ENCODE results near the gene SLC38A5.
"Not testable (repeated sequence)": the region's sequence is repeated elsewhere in the genome, so short reads cannot be mapped to it uniquely, and the experiment has no call there.

The SLC38A5 gene

DNA sequence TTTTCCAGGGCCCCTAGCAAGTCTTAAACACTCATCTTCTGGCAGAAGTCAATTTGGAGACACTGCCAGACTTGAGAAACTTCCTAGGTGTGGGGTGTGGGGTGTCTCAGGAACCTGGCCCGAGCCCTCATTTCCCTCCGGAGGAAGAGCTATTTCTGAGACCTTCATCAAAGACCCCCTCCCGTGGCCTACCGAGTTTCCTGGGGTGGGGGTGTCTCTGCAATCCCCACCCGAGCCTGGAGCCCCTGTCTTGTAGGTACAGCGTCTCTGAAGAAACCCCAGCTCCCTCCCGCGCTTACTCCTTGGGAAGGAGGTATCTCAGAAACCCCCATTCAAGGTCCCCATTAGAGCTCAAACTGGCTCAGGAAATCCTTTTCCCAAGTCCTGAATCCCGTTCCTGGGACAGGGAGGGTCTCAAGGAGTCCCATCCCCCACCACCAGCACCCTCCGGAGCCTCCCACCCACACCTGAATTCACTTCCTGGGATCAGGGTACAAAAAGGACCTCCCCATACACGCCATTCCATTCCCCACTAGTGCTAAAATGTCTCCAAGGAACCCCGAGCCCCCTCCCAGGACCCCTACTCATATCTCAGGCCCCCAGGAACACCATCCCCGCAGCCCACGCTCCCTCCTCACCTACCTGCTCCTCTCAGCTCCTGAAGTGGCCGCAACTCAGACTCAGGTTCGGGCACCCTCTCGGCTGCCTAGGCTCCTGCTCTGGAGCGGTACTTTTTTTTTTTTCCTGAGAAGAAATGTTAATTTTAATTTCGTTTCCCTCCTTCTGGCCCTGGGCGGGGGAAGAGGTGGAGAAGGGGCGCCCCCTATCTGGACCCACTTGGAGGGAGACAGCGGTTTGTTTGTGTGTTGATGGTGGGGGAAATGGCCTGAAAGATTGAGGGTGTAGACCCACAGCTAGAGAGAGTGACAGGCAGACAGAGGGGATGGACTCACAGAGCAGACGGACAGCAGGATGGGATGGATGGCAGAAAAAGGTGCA, 1.1 kb downstream of the SLC38A5 start:
- no peak for DNase-seq (ENCODE audit: low spot score)

DNA sequence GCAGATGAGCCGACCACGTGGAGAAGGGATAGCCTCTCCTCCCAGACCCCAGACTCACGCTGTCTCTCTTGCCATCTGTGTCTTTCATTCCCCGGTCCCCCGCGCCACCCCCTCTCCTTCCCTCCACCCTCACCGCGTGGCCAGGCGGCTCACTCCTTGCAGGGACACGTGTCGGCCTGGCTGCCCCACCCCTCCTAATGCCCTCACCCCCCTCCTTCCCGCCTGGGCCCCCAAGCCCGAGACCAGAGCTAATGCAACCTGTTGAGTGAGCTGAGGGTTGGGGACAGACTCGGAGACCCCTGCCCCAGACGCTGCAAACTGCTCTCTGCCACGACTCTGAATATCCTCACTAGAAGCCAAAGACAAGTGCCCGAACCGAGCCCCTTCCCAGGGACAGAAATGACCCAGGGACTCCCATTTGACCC, 1.8 kb downstream of the SLC38A5 start:
- no peak for DNase-seq (ENCODE audit: low spot score)

DNA sequence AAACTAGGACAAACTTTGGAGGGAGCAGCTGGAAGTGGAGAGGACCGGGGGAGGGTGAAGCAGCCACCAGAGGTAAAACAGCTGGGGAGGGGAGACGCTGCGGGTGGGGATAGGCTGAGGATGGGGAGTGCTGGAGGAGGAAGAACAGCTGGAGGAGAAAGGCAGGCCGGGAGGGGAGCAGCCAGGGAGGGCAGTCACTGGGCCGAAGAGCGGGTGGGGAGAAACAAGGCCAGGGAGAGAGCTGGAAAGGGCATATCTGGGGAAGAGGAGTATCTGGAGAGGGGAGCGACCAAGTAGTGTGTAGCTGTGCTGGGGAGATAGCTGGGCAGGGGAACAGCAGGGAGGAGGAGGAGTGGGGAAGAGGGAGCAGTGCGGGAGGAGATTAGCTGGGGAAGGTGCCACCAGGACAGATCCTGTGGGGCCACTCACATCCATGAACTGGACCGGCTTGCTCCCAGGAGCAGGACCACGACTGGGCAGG, 2.7 kb downstream of the SLC38A5 start:
- DNase-seq (ENCODE audit: low spot score) = no peak

GRCh38 chrX:48466696-48467095, 3.4 kb downstream of the SLC38A5 start:
- DNase-seq (ENCODE audit: low spot score) = no peak

DNA sequence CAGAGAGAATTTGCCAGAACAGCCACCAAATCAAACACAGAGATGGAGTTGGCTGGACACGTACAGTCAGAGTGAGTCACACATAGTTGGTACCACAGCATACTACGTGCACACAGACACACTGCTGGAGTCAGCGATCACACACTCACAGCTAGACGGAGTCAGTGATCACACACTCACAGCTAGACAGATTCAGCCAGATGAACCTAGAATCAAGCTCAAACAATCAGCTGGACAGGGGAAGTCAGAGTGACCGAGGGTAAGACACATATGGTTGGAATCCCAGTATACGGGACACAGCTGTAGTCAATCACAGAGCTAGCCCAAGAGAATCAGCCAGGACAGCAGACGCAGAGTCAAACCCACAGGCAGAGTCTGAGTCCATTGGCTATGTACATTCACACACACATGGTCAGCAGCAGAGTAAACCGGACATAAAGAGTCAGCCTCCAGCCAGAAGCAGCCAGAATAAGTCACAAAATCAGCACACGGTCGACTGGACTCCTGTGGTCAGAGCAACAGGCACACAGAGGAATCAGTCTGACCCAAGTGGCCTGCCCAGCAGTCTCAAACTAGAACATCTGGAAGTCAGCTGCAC, 4.6 kb downstream of the SLC38A5 start:
- no peak for DNase-seq (ENCODE audit: low spot score)

- no peak for DNase-seq (ENCODE audit: low spot score)
These were observed 8.2 kb downstream of the SLC38A5 start for GRCh38 chrX:48461830-48462229.

- DNase-seq (ENCODE audit: low spot score) = no peak
These were observed 9.5 kb downstream of the SLC38A5 start for GRCh38 chrX:48460606-48461005.

GRCh38 chrX:48460031-48460430, 10.0 kb downstream of the SLC38A5 start:
- no peak for DNase-seq (ENCODE audit: low spot score)

GRCh38 chrX:48459483-48459882, 10.6 kb downstream of the SLC38A5 start:
- DNase-seq (ENCODE audit: low spot score) = no peak

DNA sequence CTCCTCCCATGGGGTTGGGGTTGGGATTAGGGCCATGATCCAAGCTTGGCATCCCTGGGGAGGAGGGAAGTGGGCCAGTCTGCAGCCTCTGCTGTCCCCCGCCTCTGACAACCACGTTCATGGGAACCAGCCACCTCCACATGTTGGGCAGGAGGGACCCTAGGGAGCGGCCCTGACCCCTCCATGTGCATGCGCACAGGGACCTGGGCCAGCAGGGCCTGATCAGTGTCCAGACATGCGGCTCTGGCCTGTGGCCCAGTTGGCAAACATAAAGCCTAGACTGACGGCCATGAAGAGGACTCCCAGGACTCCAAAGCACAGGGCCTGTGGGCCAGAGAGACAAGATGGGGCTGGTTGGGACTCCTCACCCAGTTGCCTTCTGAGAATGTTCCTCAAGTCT, 11.3 kb downstream of the SLC38A5 start:
- no peak for DNase-seq (ENCODE audit: low spot score)

DNA sequence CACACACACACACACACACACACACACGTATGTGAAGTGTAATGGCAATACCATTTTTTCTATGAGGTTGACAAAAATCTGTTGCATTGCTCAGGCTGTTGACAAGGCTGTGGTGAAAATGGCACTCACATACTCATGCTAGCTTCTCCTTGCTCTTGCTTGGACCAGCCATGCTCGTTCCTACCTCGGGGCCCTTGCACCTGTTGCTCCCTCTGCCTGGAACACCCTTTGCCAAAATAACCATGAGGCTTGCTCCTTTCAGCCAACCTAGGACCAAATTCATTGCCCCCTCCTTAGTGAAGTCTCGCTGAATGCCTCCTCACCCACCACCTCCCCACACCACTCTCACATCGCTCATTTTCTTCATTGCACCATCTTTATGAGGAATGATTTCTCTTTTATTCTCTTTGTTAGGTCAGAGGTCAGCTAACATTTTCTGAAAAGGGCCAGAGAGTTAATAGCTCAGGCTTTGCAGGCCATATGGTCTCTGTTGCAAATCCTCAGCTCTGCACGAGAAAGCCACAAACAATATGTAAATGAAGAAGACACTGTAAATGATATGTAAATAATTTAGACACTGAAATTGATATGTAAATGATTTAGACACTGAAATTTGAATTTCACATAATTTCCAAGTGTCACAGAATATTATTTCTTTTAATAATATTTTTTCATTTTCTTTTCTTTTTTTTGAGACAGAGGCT, 13.3 kb downstream of the SLC38A5 start:
- no peak for DNase-seq (ENCODE audit: low spot score)

DNA sequence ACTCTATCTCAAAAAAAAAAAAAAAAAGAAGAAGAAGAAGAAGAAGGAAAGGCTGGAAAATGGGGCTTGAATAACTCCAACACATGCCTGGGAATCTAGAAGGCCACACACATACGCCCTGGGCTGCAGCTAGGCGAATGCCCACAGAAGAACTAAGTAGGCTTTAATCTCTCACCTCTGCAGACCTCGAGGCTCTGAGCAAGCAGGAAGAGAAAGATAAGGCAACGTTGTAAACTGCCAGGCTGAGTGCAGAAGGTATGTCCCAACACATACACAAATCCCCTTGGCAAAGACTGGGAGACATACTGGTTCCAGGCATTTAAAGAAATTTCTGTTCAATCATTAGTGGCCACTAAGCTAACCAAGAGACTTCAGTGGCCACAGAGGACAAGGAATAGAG, 18.4 kb downstream of the SLC38A5 start:
- no peak for DNase-seq (ENCODE audit: low spot score)

GRCh38 chrX:48450076-48450475, 20.0 kb downstream of the SLC38A5 start:
- no peak for DNase-seq (ENCODE audit: low spot score)

GRCh38 chrX:48447201-48447600, 22.9 kb downstream of the SLC38A5 start:
- not testable (repeated sequence) for DNase-seq (ENCODE audit: low spot score)

- not testable (repeated sequence) for DNase-seq (ENCODE audit: low spot score)
These were observed 36.3 kb downstream of the SLC38A5 start for GRCh38 chrX:48433713-48434112.

- DNase-seq (ENCODE audit: low spot score) = not testable (repeated sequence)
These were observed 39.9 kb downstream of the SLC38A5 start for GRCh38 chrX:48430166-48430565.

- not testable (repeated sequence) for DNase-seq (ENCODE audit: low spot score)
These were observed 40.5 kb downstream of the SLC38A5 start for GRCh38 chrX:48429606-48430005.

DNA sequence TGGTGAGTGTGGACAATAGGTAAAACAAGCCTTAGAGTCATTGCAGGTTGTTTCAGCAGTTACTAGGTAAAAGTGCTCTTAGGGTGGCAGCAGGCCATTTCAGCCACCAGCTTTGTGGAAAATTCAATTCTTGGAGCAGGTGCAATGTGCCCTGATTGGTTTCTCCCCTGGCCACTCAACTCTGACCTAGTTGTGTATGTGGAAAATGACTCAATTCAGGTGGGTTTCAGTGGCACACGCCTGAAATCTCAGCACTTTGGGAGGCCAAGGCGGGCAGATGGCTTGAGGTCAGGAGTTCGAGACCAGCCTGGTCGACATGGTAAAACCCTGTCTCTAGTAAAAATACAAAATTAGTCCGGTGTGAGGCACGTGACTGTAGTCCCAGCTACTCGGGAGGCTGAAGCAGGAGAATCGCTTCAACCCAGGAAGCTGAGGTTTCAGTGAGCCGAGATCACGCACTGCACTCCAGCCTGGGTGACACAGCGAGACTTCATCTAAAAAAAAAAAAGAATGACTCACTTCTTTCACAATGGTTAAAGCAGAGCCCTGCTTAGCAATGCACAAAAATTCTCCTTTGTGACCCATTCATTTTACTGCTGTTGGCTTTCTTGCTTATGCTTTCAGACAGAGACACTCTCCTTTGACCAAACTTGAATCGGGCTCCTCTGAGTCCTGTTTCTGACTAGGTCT, 42.9 kb downstream of the SLC38A5 start:
- DNase-seq (ENCODE audit: low spot score) = not testable (repeated sequence)

GRCh38 chrX:48411860-48412259, 58.2 kb downstream of the SLC38A5 start, which contains the start of gene SSX4B:
Gene SSX4B (minus strand): TSS chrX:48411960. CDS start chrX:48411372, 588 bp downstream.
- not testable (repeated sequence) for DNase-seq (ENCODE audit: low spot score)
